G401 (cell line): Measurements from ENCODE around the gene KLRK1. TPM values are rescaled to one million over a fixed set of nuclear protein-coding genes. Genes with fewer than 3 reads are reported as not detected.
"Not testable (repeated sequence)": the region's sequence is repeated elsewhere in the genome, so short reads cannot be mapped to it uniquely, and the experiment has no call there.

Source experiments
- DNase-seq: peaks from one replicate; pipeline ENCODE4 v3.0.0-alpha.2; 2015; ENCODE audit warnings: low spot score
- in situ Hi-C: cut with HindIII; loops from 2 replicates; pipeline ENCODE4 v1.10.0; 2016; ENCODE audit warnings: low sequenced_read_pairs, mixed read lengths
- total RNA-seq: library from RNA; depleted of rRNA; stranded (reverse); fragments of >200 nt; shearing (Covaris generic); gene quantifications from 2 replicates; pipeline ENCODE4 v1.2.3, GENCODE V29; 2014; rRNA removed

KLRK1 gene
- total RNA-seq, 1 experiment from 2014 or later = not detected

GRCh38 chr12:10328691-10329090 lies 61.1 kb downstream of the KLRK1 start:
- DNase-seq, in situ Hi-C loops: not testable (repeated sequence)

Other genes with a start within 250 kb of the KLRK1 start
- gene OLR1, start 217.9 kb downstream of the KLRK1 start, total RNA-seq = 0.37 and 4.3 TPM in 2 replicates
- gene TMEM52B, start 211.0 kb downstream of the KLRK1 start, total RNA-seq = 0.68 TPM in 1 of 2 replicates, not detected in the other
- 37.6 and 88.9 TPM in 2 replicates for gene GABARAPL1, start 177.2 kb downstream of the KLRK1 start, total RNA-seq
- gene KLRD1, start 82.2 kb downstream of the KLRK1 start, total RNA-seq = not detected in 2 replicates
- gene KLRC4, start 19.7 kb upstream of the KLRK1 start, total RNA-seq = not detected in 2 replicates
- gene KLRC3, start 30.6 kb upstream of the KLRK1 start, total RNA-seq = not detected in 2 replicates
- gene KLRC2, start 46.0 kb upstream of the KLRK1 start, total RNA-seq = not detected in 2 replicates
- not detected in 2 replicates for gene KLRC1, start 63.3 kb upstream of the KLRK1 start, total RNA-seq
- gene EIF2S3B, start 115.8 kb upstream of the KLRK1 start, total RNA-seq = 2.2 and 3.3 TPM in 2 replicates
- gene MAGOHB, start 223.6 kb upstream of the KLRK1 start, total RNA-seq = 28.7 and 31.3 TPM in 2 replicates